Omental fat pad (tissue), 4 donors: ENCODE measurements around the gene UNKL. TPM values are rescaled to one million over a fixed set of nuclear protein-coding genes. Genes with fewer than 3 reads are reported as not detected.

Source experiments
- ATAC-seq: fragments of 150-250 bp; one replicate; pipeline ENCODE4 v1.9.1; 2016; ENCODE audit warnings: mild to moderate bottlenecking, moderate library complexity; ENCODE audit not compliant: low FRiP score
- DNase-seq: peaks from one replicate; pipeline ENCODE4 v3.0.0-alpha.2; 2019; ENCODE audit warnings: low spot score
- total RNA-seq, 4 donors: library from RNA; depleted of rRNA; stranded (reverse); fragments of >200 nt; gene quantifications; one replicate each; pipeline ENCODE4 v1.1.0, GENCODE V29; 2016
- TF ChIP-seq, protein P1 (sequence below), 3 donors: fragments of 450-650 bp; IDR thresholded peaks; one replicate each; pipeline ENCODE4 v1.5.1; 2016 to 2017; ENCODE audit warnings: antibody characterized with exemption in 3 of 3, mild to moderate bottlenecking in 3 of 3, moderate library complexity in 2 of 3

Gene UNKL
- total RNA-seq, 4 donors from 2014 or later = 8.6 to 36.9 (median 14.2) TPM

DNA sequence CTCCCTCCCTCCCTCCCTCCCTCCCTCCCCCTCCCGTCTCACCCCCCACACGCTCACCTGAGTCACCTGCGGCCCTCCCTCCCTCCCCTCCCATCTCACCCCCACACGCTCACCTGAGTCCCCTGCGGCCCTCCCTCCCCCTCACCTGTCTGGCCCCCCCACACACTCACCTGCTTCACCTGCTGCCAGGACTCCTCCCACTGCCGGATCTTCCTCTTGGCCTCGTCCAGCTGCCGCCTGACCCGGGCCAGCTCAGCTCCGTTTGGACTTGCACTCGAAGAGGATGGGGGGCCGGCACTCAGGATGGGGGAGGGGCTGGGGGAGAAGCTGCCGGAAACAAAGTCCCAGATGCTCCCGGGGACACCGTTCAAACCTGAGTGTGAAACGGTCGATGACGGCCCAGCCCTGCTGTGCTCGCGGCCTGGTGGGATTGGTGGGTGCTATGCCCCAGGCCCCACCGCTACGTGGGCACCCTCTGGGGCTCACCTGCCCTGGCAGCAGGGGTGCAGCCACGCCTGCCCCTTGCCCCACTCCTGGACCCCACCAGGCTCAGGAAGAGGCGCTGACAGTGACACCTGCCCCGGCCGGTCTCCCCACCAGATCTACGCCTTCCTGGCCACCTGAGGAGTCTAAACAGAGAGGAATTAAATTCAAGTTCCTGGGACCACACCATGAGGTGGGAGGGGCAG, 46.9 kb downstream of the UNKL start:
- TF ChIP-seq, protein P1, sequence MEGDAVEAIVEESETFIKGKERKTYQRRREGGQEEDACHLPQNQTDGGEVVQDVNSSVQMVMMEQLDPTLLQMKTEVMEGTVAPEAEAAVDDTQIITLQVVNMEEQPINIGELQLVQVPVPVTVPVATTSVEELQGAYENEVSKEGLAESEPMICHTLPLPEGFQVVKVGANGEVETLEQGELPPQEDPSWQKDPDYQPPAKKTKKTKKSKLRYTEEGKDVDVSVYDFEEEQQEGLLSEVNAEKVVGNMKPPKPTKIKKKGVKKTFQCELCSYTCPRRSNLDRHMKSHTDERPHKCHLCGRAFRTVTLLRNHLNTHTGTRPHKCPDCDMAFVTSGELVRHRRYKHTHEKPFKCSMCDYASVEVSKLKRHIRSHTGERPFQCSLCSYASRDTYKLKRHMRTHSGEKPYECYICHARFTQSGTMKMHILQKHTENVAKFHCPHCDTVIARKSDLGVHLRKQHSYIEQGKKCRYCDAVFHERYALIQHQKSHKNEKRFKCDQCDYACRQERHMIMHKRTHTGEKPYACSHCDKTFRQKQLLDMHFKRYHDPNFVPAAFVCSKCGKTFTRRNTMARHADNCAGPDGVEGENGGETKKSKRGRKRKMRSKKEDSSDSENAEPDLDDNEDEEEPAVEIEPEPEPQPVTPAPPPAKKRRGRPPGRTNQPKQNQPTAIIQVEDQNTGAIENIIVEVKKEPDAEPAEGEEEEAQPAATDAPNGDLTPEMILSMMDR (IDR thresholded peaks at IDR 0.05) = no peak
- no peak for ATAC-seq
- DNase-seq = no peak

DNA sequence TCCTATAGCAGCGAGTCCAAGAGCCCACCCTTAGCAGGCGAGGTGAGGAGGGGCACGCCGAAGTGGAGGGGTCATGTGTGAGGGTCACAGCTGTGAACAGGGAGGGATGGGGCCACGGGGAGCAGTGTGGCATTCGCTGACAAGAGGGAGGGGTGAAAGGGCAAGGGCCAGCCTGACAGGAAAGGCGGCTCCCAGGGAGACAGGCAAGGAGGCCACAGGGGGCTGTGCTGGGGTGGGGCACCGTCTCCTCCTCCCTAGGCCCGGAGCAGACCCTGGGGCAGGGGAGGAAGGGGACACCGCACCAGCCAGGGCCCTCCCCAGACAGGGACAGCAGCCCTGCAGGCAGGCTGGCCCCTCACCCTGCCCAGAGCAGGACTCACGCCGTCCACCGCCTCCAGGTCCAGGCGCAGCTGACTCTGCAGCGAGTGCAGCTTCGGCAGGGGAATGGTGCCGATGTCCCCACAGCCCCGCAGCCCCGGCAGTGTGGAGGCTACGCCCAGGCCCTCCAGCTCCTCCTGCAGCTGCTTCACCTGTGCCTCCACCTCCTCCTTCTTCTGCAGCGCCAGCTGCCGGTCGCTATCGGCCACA, 47.7 kb downstream of the UNKL start:
- no peak for DNase-seq
- TF ChIP-seq, protein P1 (IDR thresholded peaks at IDR 0.05) = no peak
- no peak for ATAC-seq

DNA sequence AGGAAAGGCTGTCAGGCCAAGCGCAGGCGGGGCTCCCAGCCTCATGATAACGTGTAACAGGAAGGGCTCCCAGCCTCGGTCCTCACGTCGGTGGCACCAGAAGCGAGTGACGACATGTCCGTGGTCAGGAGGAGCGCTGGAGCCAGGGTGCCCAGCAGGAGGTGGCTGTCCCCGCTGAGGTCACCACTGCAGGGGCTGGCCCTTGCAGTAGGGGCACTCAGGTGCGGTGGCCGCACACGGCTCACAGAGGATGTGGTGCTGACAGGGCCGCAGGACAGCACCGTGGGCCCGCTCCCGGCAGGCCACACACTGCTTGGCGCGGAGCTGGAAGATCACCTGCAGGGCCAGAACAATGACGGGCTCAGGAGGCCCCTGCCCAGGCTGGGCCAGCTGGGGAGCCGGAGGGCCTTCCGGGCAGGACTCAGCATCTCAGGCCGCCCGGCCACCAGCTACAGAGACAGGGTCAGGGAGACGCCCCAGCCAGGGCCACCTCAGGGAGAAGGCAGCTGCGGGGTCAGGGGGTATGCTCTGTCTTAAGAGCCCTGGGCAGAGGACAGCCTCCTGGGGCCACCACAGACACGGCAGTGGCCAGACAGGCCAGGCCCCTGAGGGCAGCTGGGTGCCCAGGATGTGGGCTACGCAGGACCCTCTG, 48.3 kb downstream of the UNKL start:
- TF ChIP-seq, protein P1 (IDR thresholded peaks at IDR 0.05) = no peak
- no peak for DNase-seq
- no peak for ATAC-seq

DNA sequence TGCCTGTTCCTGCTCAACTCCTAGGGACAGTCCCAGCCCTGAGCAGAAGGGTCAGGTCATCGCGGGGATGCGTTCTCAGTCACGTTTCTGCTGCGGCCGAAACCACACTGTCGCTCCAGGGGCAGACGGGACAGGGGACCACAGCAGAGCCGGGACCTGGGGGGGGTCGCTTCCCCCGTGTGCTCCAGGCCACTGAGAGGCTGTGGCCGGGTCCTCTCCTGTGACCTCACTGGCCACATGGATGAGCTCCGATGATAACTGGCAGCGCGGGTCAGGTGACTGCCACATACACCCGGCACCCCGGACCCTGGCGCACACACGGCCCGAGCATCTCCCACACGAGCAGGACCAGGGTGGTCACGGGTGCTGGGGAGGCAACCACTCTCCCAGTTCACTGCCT, 50.0 kb downstream of the UNKL start:
- TF ChIP-seq, protein P1 (IDR thresholded peaks at IDR 0.05) = no peak
- ATAC-seq = no peak
- DNase-seq = no peak

DNA sequence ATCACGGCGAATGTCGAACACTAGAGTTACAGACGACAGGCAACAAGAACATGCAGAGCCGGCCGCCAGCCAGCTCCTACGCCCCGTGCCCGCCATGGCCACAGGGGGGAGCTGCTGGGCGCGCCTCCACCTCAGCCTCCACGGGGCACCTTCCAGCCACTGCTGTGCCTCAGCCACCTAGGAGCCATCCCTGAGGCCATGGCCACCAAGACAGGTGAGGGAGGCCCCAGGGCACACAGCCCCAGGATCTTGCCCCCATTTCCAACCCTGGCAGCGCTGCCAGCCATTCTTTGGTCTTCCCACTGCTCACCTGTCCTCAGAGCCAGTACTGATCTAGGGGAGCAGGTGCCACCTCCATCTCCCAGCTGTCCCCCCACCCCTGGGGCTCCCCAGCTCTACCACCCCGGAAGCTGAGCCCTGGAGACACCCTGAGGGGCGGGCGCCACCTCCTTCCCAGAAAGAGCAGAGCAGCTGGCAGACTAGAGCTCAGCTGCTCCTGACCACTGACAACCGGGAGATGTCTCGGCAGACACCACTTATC, 50.9 kb downstream of the UNKL start:
- DNase-seq (no peak), ATAC-seq (no peak)
- TF ChIP-seq, protein P1 (IDR thresholded peaks at IDR 0.05) = no peak

DNA sequence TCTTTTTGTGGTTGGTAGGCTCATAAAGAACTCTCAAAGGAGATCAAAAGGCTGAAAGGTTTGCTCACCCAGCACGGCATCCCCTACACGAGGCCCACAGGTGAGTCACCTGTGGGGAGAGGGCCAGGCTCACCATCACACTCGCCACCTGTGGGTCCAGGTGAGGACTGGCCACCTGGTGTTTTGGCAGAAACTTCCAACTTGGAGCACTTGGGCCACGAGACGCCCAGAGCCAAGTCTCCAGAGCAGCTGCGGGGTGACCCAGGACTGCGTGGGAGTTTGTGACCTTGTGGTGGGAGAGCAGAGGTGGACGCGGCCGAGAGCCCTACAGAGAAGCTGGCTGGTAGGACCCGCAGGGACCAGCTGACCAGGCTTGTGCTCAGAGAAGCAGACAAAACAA, 51.7 kb downstream of the UNKL start:
- no peak for ATAC-seq
- TF ChIP-seq, protein P1 (IDR thresholded peaks at IDR 0.05) = no peak
- DNase-seq = no peak
